K562 (cell line): Measurements from ENCODE around the gene MYO1A. TPM values are rescaled to one million over a fixed set of nuclear protein-coding genes. Genes with fewer than 3 reads are reported as not detected.
A peak's percentile ranks its signal among the peaks of the same experiment; 100 is the strongest.

Source experiments
- ARID2 ChIP-seq: fragments of 450-650 bp; IDR thresholded peaks from 2 replicates; pipeline ENCODE4 v1.6.1; 2017; ENCODE audit warnings: antibody characterized with exemption, mild to moderate bottlenecking
- ATF7 ChIP-seq: fragments of 450-650 bp; IDR thresholded peaks from 2 replicates; pipeline ENCODE4 v1.7.1; 2014; ENCODE audit warnings: mild to moderate bottlenecking, moderate library complexity
- CCAR2 ChIP-seq: fragments of 200-400 bp; formaldehyde crosslinking; IDR thresholded peaks from 2 replicates; pipeline ENCODE4 v1.6.1; 2017; ENCODE audit warnings: mild to moderate bottlenecking, low read depth, low read length
- CREM ChIP-seq: IDR thresholded peaks from 2 replicates; pipeline ENCODE4 v1.6.1; 2014; ENCODE audit warnings: antibody characterized with exemption, low read depth
- CTCF ChIP-seq, 3 experiments: IDR thresholded peaks in 2 of 3; conservative IDR thresholded peaks in 1 of 3; 2 replicates each; pipeline ENCODE4 v1.5.1; 2011 to 2012; ENCODE audit warnings: low read length in 3 of 3, mild to moderate bottlenecking in 3 of 3, control low read depth in 2 of 3, improper control_type of control experiment in 1 of 3, inconsistent platforms in 1 of 3, low read depth in 1 of 3, mixed read lengths in 1 of 3, moderate library complexity in 1 of 3; ENCODE audit not compliant: insufficient read depth in 2 of 3
- E2F6 ChIP-seq, 2 experiments: IDR thresholded peaks; 2 replicates each; pipeline ENCODE4 v1.6.1; 2011; ENCODE audit warnings: borderline replicate concordance in 1 of 2, control low read depth in 1 of 2, low read depth in 1 of 2, low read length in 1 of 2, mild to moderate bottlenecking in 1 of 2, mixed read lengths in 1 of 2, moderate library complexity in 1 of 2; ENCODE audit not compliant: insufficient read depth in 1 of 2, insufficient read length in 1 of 2, poor library complexity in 1 of 2, severe bottlenecking in 1 of 2; ENCODE audit errors: extremely low read depth in 1 of 2
- ESRRB ChIP-seq: fragments of 250-450 bp; sonication (Bioruptor Pico); IDR thresholded peaks from 2 replicates; pipeline ENCODE4 v1.5.0; 2020; ENCODE audit warnings: mild to moderate bottlenecking, moderate library complexity, borderline replicate concordance
- HCFC1 ChIP-seq: IDR thresholded peaks from 2 replicates; pipeline ENCODE4 v1.6.1; 2012; ENCODE audit warnings: low read depth, low read length, improper control_type of control experiment
- KDM5B ChIP-seq: fragments of 200-600 bp; sonication (generic); IDR thresholded peaks from 2 replicates; pipeline ENCODE4 v1.6.1; 2012; ENCODE audit warnings: low read depth, mild to moderate bottlenecking, moderate library complexity, low read length, control low read depth, inconsistent platforms; ENCODE audit not compliant: insufficient replicate concordance
- MAZ ChIP-seq, 2 experiments: fragments of 450-650 bp in 1 of 2; sonication (generic) in 1 of 2; formaldehyde crosslinking; IDR thresholded peaks in 1 of 2; conservative IDR thresholded peaks in 1 of 2; 2 replicates each; pipeline versions ENCODE4 v1.4.0 to v1.5.0; 2020; ENCODE audit warnings: mild to moderate bottlenecking in 1 of 2, missing genetic modification reagents in 1 of 2
- MBD1 ChIP-seq: fragments of 250-450 bp; sonication (Bioruptor Pico); IDR thresholded peaks from 2 replicates; pipeline ENCODE4 v1.8.0; 2022; ENCODE audit warnings: inconsistent platforms
- NBN ChIP-seq: fragments of 450-650 bp; IDR thresholded peaks from 2 replicates; pipeline ENCODE4 v1.6.1; 2016; ENCODE audit warnings: low read depth, mild to moderate bottlenecking
- RBM22 ChIP-seq: fragments of 200-400 bp; formaldehyde crosslinking; IDR thresholded peaks from 2 replicates; pipeline ENCODE4 v1.6.1; 2018; ENCODE audit warnings: low read length, low read depth; ENCODE audit not compliant: poor library complexity, severe bottlenecking
- SNAPC5 ChIP-seq: fragments of 250-450 bp; sonication (Bioruptor Pico); IDR thresholded peaks from 2 replicates; pipeline ENCODE4 v1.8.0; 2021; ENCODE audit warnings: moderate library complexity, mild to moderate bottlenecking, inconsistent platforms
- STAT5B ChIP-seq: fragments of 250-450 bp; sonication (Bioruptor Pico); IDR thresholded peaks from 2 replicates; pipeline ENCODE4 v1.8.0; 2021; ENCODE audit warnings: mild to moderate bottlenecking, inconsistent platforms
- XRCC4 ChIP-seq: IDR thresholded peaks from one replicate; pipeline ENCODE4 v1.6.1; 2011; ENCODE audit not compliant: insufficient read depth, insufficient read length; ENCODE audit errors: extremely low read depth
- ZBTB7A ChIP-seq: IDR thresholded peaks from 2 replicates; pipeline ENCODE4 v1.6.1; 2011; ENCODE audit warnings: low read depth, mild to moderate bottlenecking, low read length, moderate library complexity, borderline replicate concordance; ENCODE audit not compliant: control insufficient read depth
- ZNF23 ChIP-seq: fragments of 250-450 bp; sonication (Bioruptor Pico); IDR thresholded peaks from 2 replicates; pipeline ENCODE4 v1.4.0; 2020; ENCODE audit warnings: mild to moderate bottlenecking
- ZNF384 ChIP-seq: IDR thresholded peaks from 2 replicates; pipeline ENCODE4 v1.6.1; 2012; ENCODE audit warnings: low read depth, low read length, improper control_type of control experiment
- ZSCAN29 ChIP-seq: fragments of 450-650 bp; IDR thresholded peaks from 2 replicates; pipeline ENCODE4 v1.6.1; 2017
- polyA plus RNA-seq, 8 experiments: library from polyadenylated mRNA; depleted of rRNA in 4 of 8; stranded (reverse) in 5 of 8; unstranded in 3 of 8; fragments of >200 nt; fragmentation: Nextera tagmentation in 2 of 8; fragmentation: Illumina TruSeq in 1 of 8; extraction: Ambion mirVana in 2 of 8; extraction: Trizol in 1 of 8; gene quantifications; 2 replicates each; pipeline versions ENCODE4 v1.2.1 to v1.2.3, GENCODE V29; 2011 to 2014; ENCODE audit warnings: inconsistent platforms in 1 of 8, missing spikeins in 1 of 8
- total RNA-seq, 7 experiments: library from RNA; depleted of rRNA in 6 of 7; stranded (reverse); fragments of >200 nt in 6 of 7; fragmentation: Illumina TruSeq in 2 of 7; extraction: Trizol in 2 of 7; gene quantifications; 2 replicates each; pipeline versions ENCODE4 v1.2.1 to v1.2.3, GENCODE V29; 2011 to 2021; ENCODE audit warnings: low replicate concordance in 1 of 7
- TF ChIP-seq, protein P1 (sequence below): IDR thresholded peaks from 2 replicates; pipeline ENCODE4 v1.6.1; 2011; ENCODE audit warnings: borderline replicate concordance, low read depth, mild to moderate bottlenecking, moderate library complexity, low read length; ENCODE audit not compliant: insufficient read depth, poor library complexity, severe bottlenecking

The MYO1A gene
- total and polyA plus RNA-seq, 9 of the 15 experiments (the other 6 are each of a cell fraction or from before 2014, with no cell fraction given): 0.03 to 0.29 (median 0.14) TPM; not detected in 2

DNA sequence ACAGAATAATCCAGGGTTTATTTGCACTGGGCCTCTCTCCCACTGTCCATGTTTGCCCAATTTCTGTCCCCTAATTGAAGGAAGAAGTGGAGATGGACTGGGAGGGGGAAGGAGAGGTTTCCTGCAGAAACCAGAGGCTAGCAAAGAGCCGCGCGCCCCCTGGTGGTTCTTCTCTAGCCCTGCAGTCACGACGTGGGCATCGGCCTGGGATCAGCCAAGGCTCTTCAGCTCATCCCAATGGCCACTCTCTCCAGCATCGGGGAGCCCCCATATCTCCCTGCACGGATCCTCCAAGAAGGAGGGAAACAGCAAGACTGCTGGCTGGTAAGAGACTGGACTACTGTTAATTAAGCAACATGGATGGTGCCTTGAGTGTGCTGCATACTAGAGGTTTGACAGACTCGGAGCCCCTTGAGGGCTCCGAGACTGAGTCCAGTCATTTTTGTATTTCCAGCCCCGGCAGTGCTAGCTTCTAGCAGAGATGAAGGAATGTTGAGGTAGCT, 62.3 kb downstream of the MYO1A start (continued):
- TF ChIP-seq, protein P1, sequence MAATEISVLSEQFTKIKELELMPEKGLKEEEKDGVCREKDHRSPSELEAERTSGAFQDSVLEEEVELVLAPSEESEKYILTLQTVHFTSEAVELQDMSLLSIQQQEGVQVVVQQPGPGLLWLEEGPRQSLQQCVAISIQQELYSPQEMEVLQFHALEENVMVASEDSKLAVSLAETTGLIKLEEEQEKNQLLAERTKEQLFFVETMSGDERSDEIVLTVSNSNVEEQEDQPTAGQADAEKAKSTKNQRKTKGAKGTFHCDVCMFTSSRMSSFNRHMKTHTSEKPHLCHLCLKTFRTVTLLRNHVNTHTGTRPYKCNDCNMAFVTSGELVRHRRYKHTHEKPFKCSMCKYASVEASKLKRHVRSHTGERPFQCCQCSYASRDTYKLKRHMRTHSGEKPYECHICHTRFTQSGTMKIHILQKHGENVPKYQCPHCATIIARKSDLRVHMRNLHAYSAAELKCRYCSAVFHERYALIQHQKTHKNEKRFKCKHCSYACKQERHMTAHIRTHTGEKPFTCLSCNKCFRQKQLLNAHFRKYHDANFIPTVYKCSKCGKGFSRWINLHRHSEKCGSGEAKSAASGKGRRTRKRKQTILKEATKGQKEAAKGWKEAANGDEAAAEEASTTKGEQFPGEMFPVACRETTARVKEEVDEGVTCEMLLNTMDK: peak; percentile 32
- peak; percentile 77 for TF ChIP-seq CREM
- no peak for TF ChIP-seq ZSCAN29
- TF ChIP-seq ESRRB: no peak
- no peak for TF ChIP-seq XRCC4
- no peak for TF ChIP-seq SNAPC5 (CRISPR knock-in tag)
- TF ChIP-seq STAT5B: no peak
- peak; percentile 91 for TF ChIP-seq ARID2
- no peak for TF ChIP-seq RBM22
- TF ChIP-seq KDM5B: peak; percentile 23
- 0 out of 2 replicates have a peak, but pooled peaks have one; percentile 9 for TF ChIP-seq HCFC1
- TF ChIP-seq ZNF23 (CRISPR knock-in tag): no peak
- peak; percentile 53 to 77 for TF ChIP-seq MAZ (CRISPR knock-in tag; conservative IDR thresholded peaks at IDR 0.05 in 1 of 2, IDR thresholded peaks at IDR 0.05 in 1 of 2)
- no peak for TF ChIP-seq ZBTB7A
- 0 out of 2 replicates have a peak, but pooled peaks have one; percentile 27 for TF ChIP-seq ZNF384
- TF ChIP-seq ATF7: peak; percentile 11; the same call in 1 of the 2 replicates
- no peak for TF ChIP-seq MBD1 (CRISPR knock-in tag)
- peak; percentile 91 to 96 (median 93) for TF ChIP-seq CTCF (IDR thresholded peaks at IDR 0.05 in 2 of 3, conservative IDR thresholded peaks at IDR 0.05 in 1 of 3; ENCODE audit: insufficient read depth in 2 of 3, low read depth in 1 of 3, low read length in 3 of 3)
- no peak for TF ChIP-seq NBN
- no peak for TF ChIP-seq CCAR2
- no peak for TF ChIP-seq E2F6 (IDR thresholded peaks at IDR 0.05; ENCODE audit: borderline replicate concordance in 1 of 2, extremely low read depth in 1 of 2, insufficient read depth in 1 of 2, insufficient read length in 1 of 2, low read depth in 1 of 2, low read length in 1 of 2, poor library complexity in 1 of 2, severe bottlenecking in 1 of 2)
